GM21529 (cell line): ENCODE results near the gene RELN.
"Not testable (repeated sequence)": the region's sequence is repeated elsewhere in the genome, so short reads cannot be mapped to it uniquely, and the experiment has no call there.

Experiments
- ATAC-seq: cut with Tn5 transposase; IDR thresholded peaks from one replicate; pipeline ENCODE4 v1.9.1; 2021; ENCODE audit not compliant: unreplicated experiment

RELN gene

DNA sequence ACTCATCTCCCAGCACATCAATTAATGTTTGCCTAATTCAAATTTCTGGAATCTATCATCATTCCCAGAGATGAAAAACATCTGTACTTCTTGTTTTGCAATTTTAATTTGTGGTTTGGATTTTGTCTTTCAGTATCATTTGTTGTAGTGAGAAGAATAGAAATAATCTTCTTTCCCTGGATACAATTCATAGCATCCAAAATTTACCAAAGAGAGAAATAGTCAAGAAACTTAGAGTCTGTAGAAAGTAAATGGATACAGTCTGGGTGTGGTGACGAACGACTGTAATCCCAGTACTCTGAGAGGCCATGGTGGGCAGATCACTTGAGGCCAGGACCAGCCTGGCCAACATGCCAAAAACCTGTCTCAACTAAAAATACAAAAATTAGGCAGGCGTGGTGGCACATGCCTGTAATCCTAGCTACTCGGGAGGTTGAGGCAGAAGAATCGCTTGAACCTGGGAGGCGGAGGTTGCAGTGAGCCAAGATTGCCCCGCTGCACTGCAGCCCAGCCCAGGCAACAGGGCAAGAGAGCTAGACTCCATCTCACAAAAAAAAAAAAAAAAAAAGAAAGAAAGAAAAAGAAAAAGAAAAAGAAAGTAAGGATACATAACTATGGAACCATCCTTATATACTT is 193.0 kb downstream of the RELN start:
- ATAC-seq: no peak

DNA sequence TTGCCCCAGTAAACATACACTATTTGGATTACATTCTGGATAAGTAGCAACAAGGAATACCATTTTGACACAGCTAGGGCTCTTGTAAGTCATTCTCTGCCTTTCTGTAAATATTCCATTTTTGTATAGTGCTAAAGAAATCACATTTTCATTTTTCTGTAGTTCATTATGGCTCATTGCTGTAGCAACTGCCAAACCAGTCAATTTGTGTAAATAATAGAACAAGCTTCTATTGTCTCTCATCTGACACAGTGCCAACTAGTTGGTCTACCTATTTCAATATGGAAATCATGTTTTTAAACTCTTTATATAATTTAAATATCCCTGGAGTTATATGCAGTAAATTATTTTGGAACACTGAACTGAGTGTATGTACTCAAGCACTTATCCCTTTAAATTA is 193.7 kb downstream of the RELN start:
- no peak for ATAC-seq

DNA sequence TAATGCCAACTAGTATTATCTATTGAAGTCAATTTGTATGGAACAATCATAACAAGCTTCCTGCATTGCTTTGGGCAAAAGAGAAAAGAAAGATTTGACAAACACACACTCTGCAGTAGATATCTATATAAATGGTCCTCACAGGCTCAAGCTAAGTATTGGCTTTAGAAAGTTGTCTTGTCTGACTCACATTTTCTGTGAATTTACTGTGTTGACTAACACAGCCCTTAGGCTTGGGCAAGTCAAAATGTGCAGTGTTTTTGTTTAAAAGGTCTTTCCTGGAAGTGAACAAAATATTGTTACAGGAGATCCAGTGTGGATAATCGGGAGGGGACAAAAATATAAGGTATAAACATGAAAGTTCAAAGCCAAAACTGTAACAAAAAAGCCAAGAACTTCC is 194.4 kb downstream of the RELN start:
- no peak for ATAC-seq

DNA sequence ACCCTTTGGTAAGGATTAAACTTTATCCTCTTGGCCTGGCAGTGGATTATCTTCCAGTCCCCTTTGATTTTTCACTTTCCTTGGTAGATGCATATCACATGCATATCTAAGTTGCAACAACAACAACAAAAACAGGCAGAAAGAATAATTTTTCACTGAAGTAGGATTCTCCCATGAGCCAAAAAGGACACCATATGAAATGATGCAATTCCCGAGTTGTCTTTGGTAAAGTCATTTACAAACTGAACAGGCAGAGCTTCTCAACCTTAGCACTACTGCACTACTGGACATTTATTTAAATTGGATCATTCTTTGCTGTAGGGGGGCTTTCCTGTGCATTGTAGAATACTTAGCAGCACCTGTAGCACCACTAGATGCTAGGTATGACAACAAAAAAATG is 195.0 kb downstream of the RELN start:
- no peak for ATAC-seq

DNA sequence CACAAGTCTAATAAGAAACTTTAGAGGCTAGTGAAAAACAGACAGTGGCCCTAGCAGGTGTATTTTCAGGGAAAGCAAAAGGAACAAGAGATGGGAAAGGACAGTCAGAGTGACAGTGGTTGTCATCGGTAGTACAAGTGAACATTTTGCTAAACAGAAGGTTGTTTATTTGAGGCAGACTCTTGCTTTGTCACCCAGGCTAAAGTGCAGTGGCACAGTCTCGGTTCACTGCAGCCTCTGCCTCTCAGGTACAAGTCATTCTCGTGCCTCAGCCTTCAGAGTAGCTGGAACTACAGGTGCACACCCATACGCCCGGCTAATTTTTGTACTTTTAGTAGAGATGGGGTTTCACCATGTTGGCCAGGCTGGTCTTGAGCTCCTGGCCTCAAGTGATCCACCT is 195.8 kb downstream of the RELN start:
- no peak for ATAC-seq

DNA sequence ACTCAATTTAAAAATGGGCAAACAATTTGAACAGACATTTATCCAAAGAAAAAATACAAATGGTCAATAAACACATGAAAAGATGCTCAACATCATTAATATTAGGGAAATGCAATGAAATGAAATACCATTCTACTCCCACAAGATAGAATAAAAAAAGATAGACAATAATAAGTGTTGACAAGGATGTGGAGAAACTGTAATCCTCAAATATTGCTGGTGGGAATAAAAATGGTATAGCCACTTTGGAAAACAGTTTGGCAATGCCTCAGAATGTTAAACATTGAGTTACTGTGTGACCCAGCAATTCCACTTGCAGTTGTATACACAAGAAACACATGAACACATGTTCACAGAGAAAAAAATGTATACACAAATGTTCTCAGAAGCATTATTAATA is 197.6 kb downstream of the RELN start:
- ATAC-seq: no peak

DNA sequence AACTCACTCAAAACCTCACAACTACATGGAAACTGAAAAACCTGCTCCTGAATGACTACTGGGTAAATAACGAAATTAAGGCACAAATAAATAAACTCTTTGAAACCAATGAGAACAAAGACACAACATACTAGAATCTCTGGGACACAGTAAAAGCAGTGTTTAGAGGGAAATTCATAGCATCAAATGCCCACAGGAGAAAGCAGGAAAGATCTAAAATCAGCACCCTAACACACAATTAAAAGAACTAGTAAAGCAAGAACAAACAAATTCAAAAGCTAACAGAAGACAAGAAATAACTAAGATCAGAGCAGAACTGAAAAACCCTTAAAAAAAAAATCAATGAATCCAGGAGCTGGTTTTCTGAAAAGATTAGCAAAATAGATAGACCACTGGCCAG is 202.4 kb downstream of the RELN start:
- not testable (repeated sequence) for ATAC-seq

DNA sequence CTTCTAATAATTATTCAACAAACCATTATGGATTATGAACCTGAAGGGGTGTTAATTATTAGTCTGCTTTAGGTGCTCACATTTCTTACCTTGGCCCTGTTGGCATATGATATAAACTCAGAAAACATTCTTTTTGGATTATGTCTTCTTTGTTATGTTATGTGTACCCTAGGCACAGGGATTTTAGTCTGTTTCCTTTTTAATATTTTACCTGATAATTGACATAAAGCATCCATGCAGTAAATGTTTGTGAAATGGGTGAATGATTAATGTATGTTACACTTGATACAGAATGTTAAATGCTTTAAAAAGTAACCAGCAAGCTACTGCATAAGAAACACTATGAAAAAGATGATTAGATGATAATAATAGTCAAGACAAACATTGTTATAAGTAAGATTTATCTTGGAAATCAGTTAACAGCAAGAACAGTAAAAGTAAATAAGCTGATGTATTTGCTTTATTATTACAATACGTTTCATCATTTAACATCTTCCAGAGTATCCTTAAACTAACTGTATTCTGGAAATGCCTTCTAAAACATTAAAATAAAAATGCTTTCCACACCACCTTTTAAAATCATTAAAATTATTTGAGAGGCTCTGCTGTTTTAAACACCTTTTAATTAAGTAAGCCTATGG is 204.7 kb downstream of the RELN start:
- ATAC-seq: no peak

DNA sequence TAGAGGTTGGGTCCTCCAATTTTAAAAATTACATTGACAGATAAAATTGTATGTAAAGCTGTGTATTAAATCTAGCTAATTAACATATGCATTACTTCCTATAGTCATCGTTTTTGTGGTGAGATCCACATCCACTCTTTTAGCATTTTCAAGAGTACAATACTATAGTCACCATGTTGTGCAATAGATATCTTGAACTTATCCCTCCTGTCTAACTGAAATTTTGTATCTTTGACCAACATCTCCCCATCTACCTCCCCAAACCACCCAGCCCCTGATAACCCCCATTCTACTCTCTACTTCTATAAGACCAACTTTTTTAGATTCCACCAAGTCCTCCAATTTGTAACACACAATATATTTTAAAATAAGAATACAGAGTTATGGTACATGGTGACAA is 208.0 kb downstream of the RELN start:
- ATAC-seq: no peak

DNA sequence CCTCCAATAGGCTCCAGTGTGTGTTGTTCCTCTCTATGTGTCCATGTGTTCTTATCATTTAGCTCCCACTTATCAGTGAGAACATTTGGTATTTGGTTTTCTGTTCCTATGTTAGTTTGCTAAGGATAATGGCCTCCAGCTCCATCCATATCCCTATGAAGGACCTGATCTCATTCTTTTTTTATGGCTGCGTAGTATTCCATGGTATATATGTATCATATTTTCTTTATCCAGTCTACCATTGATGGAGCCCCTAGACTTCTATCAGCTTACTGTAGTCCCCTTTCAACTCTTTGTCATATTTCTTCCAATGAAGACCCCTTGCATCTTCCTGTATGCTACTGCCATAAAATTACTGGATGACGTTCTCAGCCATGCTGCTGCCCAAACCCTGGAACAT is 208.9 kb downstream of the RELN start:
- not testable (repeated sequence) for ATAC-seq

DNA sequence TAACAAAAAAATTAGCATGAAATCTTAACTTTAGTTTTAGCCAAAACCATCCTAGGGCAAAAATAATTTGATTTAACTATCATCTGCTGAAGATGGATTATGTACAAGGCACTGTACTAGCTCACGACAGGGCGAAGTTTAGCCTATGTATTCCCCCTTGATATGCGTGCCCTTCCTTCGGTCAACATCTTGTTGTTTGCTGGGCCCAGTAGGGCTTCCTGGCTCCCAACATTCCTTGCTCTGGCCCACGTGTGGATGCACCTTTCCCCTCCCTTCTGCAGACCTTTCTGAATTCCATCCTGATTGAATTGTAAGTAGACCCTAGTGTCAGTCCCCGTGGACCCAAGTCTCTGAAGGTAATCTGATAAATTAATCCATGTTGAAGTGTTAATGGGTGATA is 212.0 kb downstream of the RELN start:
- ATAC-seq: no peak

DNA sequence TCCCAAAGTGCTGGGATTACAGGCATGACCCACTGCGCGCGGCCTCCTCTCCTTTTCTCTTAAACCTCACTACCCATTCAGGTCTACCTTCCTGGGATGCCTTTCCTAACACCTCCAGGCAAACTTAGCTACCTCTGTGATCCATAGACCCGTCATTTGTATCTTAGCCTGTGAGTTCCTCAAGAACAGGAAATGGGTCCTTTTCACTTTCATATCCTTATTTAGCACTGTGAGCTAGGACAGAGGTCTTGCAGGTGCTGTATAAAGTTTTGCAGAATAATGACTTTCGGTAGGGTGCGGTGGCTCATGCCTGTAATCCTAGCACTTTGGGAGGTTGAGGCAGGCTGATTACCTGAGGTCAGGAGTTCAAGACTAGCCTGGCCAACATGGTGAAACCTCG is 215.7 kb downstream of the RELN start:
- ATAC-seq: no peak

DNA sequence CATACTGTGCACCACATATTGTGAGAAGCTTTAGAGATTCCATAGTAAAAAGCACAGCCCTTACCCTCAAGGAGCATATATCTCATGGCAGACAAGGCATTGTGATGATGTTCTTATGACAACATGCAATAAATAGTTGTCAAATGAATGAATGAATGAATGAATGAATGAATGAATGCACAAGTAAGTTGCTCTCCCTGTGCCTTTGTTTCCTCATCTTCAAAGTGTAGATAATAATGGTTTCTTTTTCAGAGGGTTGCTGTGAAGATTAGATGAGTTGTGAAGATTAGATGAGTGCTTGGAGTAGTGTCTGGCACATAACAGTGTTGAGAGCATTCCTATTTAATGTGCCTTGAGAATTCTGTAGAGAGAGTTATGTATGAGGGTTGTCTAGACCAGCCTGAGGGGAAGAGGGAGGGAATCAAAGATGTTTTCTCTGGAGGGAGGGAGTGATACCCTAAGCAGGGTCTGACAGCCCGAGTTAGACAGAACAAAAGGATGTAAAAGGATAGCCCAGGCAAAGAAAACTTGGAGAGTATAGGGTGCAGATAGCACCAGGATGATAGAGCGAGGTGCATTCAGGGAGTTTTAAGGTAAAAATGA is 217.2 kb downstream of the RELN start:
- ATAC-seq: no peak

DNA sequence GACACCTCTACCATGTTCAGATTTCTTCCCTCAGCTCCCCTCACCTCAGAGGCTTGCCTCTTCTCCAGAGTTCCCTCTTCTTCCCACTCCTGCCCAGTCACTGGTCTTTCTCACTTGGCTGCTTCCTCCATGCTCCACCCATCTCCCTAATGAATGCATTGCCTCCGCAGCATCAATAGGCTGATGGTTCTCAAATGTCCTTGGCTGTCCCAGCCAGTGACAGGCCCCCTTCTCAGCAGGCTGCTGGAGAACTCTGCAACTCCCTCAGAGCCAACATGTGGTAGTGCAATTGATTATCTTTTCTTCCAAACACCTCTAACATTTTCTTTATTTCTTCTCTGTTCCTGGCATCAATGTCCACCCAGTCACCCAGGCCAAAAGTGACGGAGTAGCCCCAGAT is 218.2 kb downstream of the RELN start:
- ATAC-seq: no peak

DNA sequence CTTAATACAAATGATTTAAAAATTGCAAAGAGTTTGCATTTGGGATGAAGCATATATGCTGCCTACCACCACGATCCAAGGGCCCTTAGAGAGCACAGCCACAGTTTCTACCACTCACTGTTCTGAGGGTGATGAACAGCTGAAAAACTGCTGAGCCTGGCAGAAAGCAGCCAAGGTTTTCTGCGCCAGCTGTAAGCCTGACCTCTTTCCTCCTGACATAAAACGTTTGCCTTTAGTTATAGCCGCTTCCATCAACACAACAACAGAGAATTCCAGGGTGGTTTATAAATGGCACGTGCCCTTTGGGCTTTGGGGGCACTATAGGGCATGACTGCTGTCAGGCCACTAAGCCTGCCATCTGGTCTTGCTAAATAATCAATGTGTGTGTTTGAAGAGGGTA is 222.8 kb downstream of the RELN start:
- no peak for ATAC-seq

DNA sequence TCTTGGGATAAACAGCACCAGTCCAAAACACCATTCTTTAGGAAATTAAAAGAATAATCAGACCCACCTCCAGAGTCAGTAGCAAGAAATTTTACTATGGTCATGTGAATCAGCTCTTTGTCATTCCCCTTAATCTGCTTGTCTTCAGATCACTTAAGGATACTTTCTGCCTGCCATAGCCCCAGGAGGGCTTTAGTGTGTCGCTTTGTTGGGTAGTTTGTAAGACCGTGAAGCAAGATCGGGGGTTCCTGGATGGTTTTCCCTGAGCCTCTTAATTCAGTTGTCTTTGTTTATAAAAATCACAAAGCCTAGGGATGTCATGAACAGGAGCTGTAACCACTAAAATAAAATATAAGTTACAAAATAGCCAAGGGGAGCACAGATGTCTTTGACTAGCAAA is 223.6 kb downstream of the RELN start:
- ATAC-seq: no peak

DNA sequence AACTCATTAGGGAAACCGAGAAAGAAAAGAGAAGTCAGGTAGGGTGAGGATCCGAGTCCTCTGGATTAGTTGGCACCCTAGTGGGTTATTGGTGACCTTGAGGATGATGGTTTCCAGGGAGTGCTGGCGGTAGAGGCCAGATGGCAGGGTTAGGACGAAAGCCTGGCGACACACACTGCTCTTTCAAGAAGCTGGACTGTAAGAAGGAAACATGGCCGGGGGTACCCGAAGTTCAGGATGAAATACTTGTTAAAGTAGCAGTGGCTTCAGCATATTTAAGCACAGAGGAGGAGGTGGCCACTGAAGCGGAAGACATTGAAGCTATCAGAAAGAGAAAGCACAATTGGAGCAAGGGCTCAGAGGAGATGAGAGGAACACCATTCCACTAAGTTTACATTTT is 224.6 kb downstream of the RELN start:
- ATAC-seq: no peak

DNA sequence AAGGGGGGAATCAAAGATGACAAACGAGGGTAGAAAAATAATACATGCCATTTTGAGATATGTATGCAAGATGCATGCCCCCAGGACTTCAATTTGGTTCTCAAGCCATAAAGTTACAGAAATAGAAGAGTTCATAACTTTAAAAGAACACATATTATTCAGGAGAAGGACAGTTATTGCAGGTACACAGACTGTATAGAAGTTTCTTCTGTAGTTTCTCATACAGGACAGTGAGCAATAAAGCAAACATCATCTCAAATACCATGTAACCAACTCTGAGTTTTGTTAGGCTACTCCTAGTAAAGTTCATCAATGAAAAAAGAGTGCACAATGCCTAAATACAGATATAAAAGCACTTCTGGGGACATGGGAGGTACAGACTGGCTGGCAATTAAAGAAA is 226.6 kb downstream of the RELN start:
- no peak for ATAC-seq

DNA sequence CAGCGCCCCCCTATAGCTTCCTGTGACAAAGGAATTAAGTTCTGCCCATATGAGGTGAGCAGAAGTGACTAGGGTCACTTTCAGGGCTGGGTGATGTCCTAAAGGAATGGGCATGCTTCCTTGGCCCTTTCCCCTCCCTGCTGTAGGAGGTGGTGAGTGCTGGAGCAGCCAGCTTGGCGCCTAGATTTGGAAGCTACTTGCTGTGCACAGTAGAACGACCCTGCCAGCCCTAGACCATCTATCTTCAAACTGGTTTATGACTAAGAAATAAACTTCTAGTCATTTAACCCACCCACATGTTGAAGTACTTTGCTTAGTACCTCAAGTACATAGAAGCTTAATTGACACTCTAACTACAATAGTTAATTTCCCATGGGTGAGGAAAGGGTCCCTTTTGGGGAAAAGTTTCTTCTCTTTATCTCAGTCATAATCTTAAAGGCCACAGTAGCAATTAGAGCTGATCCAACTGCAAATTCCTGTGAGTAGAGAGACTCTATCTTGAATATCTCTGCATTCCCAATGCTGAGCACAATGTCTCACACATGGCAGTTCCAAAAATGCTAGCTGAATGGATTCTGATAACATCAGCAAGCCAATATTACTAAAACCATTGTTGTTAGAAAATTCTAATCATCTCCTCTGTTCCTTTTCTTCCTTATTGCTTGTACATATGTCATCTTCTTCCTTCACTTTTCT is 227.2 kb downstream of the RELN start:
- ATAC-seq: no peak

DNA sequence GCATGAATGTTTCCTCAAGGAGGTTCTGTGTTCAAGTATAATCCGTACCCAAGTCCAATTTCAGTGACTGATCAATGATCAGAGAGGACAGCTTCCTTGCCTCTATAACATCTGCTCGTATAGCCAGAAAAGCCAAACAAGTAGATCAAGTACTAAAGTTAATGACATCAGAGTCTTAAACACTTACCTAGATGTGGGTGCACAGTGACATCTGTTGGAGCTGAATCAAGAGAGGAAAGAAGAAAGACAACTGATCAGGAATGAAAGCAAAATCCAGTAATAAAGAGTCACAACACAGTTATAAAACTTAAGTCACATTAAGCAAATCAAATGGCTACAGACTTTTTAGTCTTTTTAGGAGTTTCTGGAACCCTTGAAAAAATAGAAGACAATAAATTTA is 236.5 kb downstream of the RELN start:
- ATAC-seq: no peak

DNA sequence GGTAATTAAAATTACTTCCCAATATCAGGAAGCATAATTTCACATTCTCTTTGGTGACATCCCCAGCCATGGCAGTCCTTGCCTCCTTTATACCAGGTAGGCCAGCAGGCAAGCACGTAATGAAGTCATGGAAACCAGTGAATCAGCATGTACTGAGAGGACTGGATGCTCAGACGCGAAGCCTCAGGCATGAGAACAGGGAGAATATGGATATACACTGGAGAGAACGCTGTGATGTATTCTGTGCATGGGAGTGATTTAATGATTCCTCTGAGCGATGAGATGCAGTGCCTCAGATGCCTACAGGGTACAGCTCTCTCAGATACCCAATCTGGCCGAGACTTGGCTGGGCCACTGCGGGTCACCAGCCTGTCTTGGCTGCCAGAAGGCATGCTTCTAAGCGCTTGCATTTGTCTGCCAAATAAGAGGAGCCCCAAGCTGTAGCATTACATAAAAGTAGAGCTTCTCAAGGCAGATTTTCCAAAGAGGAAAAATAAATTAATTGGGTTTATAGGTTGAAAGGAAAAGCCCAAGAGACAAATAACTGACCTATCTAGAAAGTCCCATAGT is 238.1 kb downstream of the RELN start:
- ATAC-seq: no peak

DNA sequence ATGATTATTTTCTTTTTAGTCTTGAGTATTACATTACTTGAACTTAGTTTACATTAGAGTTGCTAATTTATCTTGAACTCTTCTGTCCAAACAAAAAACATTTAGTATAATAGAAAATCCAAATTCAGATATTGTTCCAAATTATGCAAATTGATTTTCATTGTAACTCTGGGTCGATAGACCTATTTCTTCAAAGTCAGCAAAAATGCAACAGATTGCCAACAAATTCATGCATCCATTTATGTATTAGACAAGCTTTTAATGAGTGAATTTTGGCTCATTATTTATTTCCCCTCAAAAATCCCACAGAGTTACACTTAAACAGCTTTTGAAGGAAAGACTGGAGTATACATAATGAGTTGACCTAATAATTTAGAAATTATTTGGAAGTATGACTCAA is 240.8 kb downstream of the RELN start:
- ATAC-seq: no peak
